B cell (primary cell): Measurements from ENCODE around the gene LAMP5. TPM values are rescaled to one million over a fixed set of nuclear protein-coding genes. Genes with fewer than 3 reads are reported as not detected.

Experiments
- ATAC-seq: fragments of 200-7000 bp; cut with Tn5 transposase; one replicate; pipeline ENCODE4 v1.10.0; 2021; ENCODE audit warnings: low read depth, mild to moderate bottlenecking, moderate number of reproducible peaks, moderate library complexity
- CTCF ChIA-PET: fragments of 350-600 bp; sonication (Branson Sonifier 250); formaldehyde crosslinking; loops from one replicate; lab custom pipeline; 2021; ENCODE audit warnings: antibody characterized with exemption, inconsistent platforms; lab: Charles Lee
- POLR2A ChIA-PET: fragments of 350-600 bp; sonication (Branson Sonifier 250); formaldehyde crosslinking; loops from one replicate; lab custom pipeline; 2021; ENCODE audit warnings: antibody characterized with exemption; lab: Charles Lee
- DNase-seq: peaks from one replicate; pipeline ENCODE4 v3.0.0; 2013
- H2AFZ ChIP-seq: 2 replicates; pipeline ENCODE4 v1.6.1; 2012; ENCODE audit warnings: mild to moderate bottlenecking, low read depth, low read length; ENCODE audit not compliant: insufficient read depth, poor library complexity, severe bottlenecking
- H3K27ac ChIP-seq, 2 donors: 1 replicate in 1 of 2; 2 replicates in 1 of 2; pipeline ENCODE4 v1.5.1; 2012 to 2013; ENCODE audit warnings: low read length in 2 of 2, mild to moderate bottlenecking in 2 of 2, moderate library complexity in 1 of 2
- H3K27me3 ChIP-seq, 4 experiments: fragments of 200-600 bp in 1 of 4; sonication (generic) in 1 of 4; replicated peaks in 1 of 4; 1 replicate in 2 of 4; 2 replicates in 2 of 4; pipeline versions ENCODE4 v1.6.1 to v1.7.0; 2013 to 2016; ENCODE audit warnings: low read length in 3 of 4, mild to moderate bottlenecking in 2 of 4, mixed read lengths in 1 of 4, moderate library complexity in 1 of 4; ENCODE audit not compliant: insufficient read depth in 4 of 4, control insufficient read depth in 3 of 4; ENCODE audit errors: control extremely low read depth in 1 of 4
- H3K36me3 ChIP-seq, 2 experiments: replicated peaks in 1 of 2; 1 replicate in 1 of 2; 2 replicates in 1 of 2; pipeline versions ENCODE4 v1.6.1 to v1.7.1; 2013; ENCODE audit warnings: low read length in 1 of 2; ENCODE audit not compliant: insufficient read depth in 2 of 2, control insufficient read depth in 1 of 2; ENCODE audit errors: control extremely low read depth in 1 of 2, extremely low read depth in 1 of 2
- H3K4me1 ChIP-seq, 2 donors: fragments of 200-600 bp in 1 of 2; sonication (generic) in 1 of 2; 1 replicate in 1 of 2; 2 replicates in 1 of 2; pipeline versions ENCODE4 v1.5.1 to v1.6.1; 2013 to 2017; ENCODE audit warnings: low read length in 2 of 2; ENCODE audit not compliant: control insufficient read depth in 2 of 2, insufficient read depth in 2 of 2
- H3K4me2 ChIP-seq: replicated peaks from 2 replicates; pipeline ENCODE3; 2012; ENCODE audit warnings: mild to moderate bottlenecking, low read depth, low read length; ENCODE audit not compliant: poor library complexity, severe bottlenecking
- H3K4me3 ChIP-seq, 5 experiments: fragments of 200-600 bp in 1 of 5; sonication (generic) in 1 of 5; 1 replicate in 3 of 5; 2 replicates in 2 of 5; pipeline versions ENCODE4 v1.5.1 to v1.7.0; 2011 to 2016; ENCODE audit warnings: low read length in 4 of 5, mild to moderate bottlenecking in 4 of 5, low read depth in 2 of 5, control low read depth in 1 of 5, moderate library complexity in 1 of 5; ENCODE audit not compliant: insufficient read depth in 1 of 5; ENCODE audit errors: control extremely low read depth in 1 of 5, extremely low read depth in 1 of 5
- H3K79me2 ChIP-seq: fragments of 200-600 bp; sonication (generic); one replicate; pipeline ENCODE4 v1.6.0; 2016; ENCODE audit warnings: low read length; ENCODE audit not compliant: control insufficient read depth, insufficient read depth
- H3K9ac ChIP-seq: fragments of 200-600 bp; sonication (generic); 2 replicates; pipeline ENCODE4 v1.6.1; 2017; ENCODE audit warnings: mild to moderate bottlenecking, low read length, moderate library complexity
- H3K9me3 ChIP-seq, 3 donors: one replicate each; pipeline versions ENCODE4 v1.6.1 to v1.7.1; 2013; ENCODE audit warnings: low read length in 2 of 3; ENCODE audit not compliant: control insufficient read depth in 2 of 3, insufficient read depth in 1 of 3; ENCODE audit errors: control extremely low read depth in 1 of 3
- H4K20me1 ChIP-seq: 2 replicates; pipeline ENCODE4 v1.6.0; 2012; ENCODE audit warnings: mild to moderate bottlenecking, low read length; ENCODE audit not compliant: insufficient read depth, control insufficient read depth, poor library complexity, severe bottlenecking
- H3K27ac Mint-ChIP-seq: one replicate; pipeline ENCODE4 v1.8.0; 2021; ENCODE audit warnings: mixed read lengths
- H3K27me3 Mint-ChIP-seq: one replicate; pipeline ENCODE4 v1.8.0; 2021; ENCODE audit warnings: mixed read lengths
- H3K4me1 Mint-ChIP-seq: one replicate; pipeline ENCODE4 v1.8.0; 2021; ENCODE audit warnings: mixed read lengths
- H3K4me3 Mint-ChIP-seq: one replicate; pipeline ENCODE4 v1.8.0; 2021; ENCODE audit warnings: mixed read lengths
- H3K9me3 Mint-ChIP-seq: one replicate; pipeline ENCODE4 v1.8.0; 2022; ENCODE audit warnings: mixed read lengths; ENCODE audit not compliant: insufficient read depth
- CTCF ChIP-seq: fragments of 200-600 bp; IDR thresholded peaks from one replicate; pipeline ENCODE4 v1.8.0; 2022; ENCODE audit warnings: antibody characterized with exemption, mild to moderate bottlenecking
- EZH2 ChIP-seq: IDR thresholded peaks from 2 replicates; pipeline ENCODE4 v1.6.1; 2012; ENCODE audit warnings: borderline replicate concordance, low read depth, mild to moderate bottlenecking, moderate library complexity, low read length; ENCODE audit not compliant: insufficient read depth, poor library complexity, severe bottlenecking
- WGBS: methylation state at CpG from one replicate; pipeline ENCODE4 v1.1.5; 2013; ENCODE audit warnings: missing lambda C conversion rate; ENCODE audit not compliant: insufficient coverage; 5-methylcytosine and 5-hydroxymethylcytosine counted together
- intact Hi-C: fragments of 100-400 bp; cut with micrococcal nuclease; formaldehyde crosslinking; loops from one replicate; pipeline ENCODE4 v1.10.0; 2022
- polyA plus RNA-seq: library from polyadenylated mRNA; depleted of rRNA; stranded (reverse); fragments of >200 nt; gene quantifications from 2 replicates; pipeline ENCODE4 v1.2.3, GENCODE V29; 2012
- total RNA-seq, 2 donors: library from RNA; stranded (reverse); fragments of 120-200 nt in 1 of 2; gene quantifications; 1 replicate in 1 of 2; 2 replicates in 1 of 2; pipeline versions ENCODE4 v1.2.3 to v1.2.4, GENCODE V29; 2013 to 2022

The LAMP5 gene
- total and polyA plus RNA-seq, 2 donors (not counting 1 experiment from before 2014, with no cell fraction given), result 0.17 to 1.3 TPM

GRCh38 chr20:9488063-9488462, 26.3 kb upstream of the LAMP5 start:
- Mint-ChIP-seq H3K4me3 (no peak overlapping the region), H3K9me3 (no peaks in the 10 kb centered on the region), H3K27me3 (peaks cover 7% of the 10 kb centered on the region), H3K27ac (no peak overlapping the region), H3K4me1 (peaks cover under 1% of the 10 kb centered on the region)
- Histone ChIP-seq H3K4me2 (no peak overlapping the region), H3K4me1 (no peaks in the 10 kb centered on the region), H3K9ac (no peak overlapping the region), H3K27ac (no peak overlapping the region), H3K9me3 (no peaks in the 10 kb centered on the region), H4K20me1 (no peaks in the 10 kb centered on the region), H3K36me3 (no peaks in the 10 kb centered on the region), H3K4me3 (no peak overlapping the region), H3K27me3 (no peaks in the 10 kb centered on the region), H3K79me2 (no peaks in the 10 kb centered on the region), H2AFZ (no peak overlapping the region)
- TF ChIP-seq CTCF (no peak), EZH2 (no peak)
- ChIA-PET CTCF (no interaction called here), POLR2A (no interaction called here)
- intact Hi-C loops, result no loop called here
- DNase-seq, result no peak
- no peak for ATAC-seq
- 0% methylated on average over 1 of the region's 2 CpGs for WGBS

GRCh38 chr20:9490161-9490560, 24.2 kb upstream of the LAMP5 start:
- H3K9me3 Mint-ChIP-seq, result no peaks in the 10 kb centered on the region
- intact Hi-C loops, result no loop called here
- ChIA-PET POLR2A (no interaction called here), CTCF (no interaction called here)
- Histone ChIP-seq H3K4me3 (no peak overlapping the region), H3K9me3 (no peaks in the 10 kb centered on the region), H4K20me1 (no peaks in the 10 kb centered on the region), H2AFZ (no peak overlapping the region), H3K4me1 (no peaks in the 10 kb centered on the region), H3K4me2 (no peak overlapping the region), H3K9ac (no peak overlapping the region), H3K36me3 (no peaks in the 10 kb centered on the region), H3K79me2 (no peaks in the 10 kb centered on the region), H3K27me3 (peaks cover 0 to 4% (median 0%) of the 10 kb centered on the region in 4 experiments), H3K27ac (no peak overlapping the region)
- H3K27ac Mint-ChIP-seq, result no peak overlapping the region
- TF ChIP-seq CTCF (no peak), EZH2 (no peak)
- WGBS, result 94% methylated on average over 3 of the region's 3 CpGs
- H3K4me1 Mint-ChIP-seq, result no peaks in the 10 kb centered on the region
- ATAC-seq (no peak), DNase-seq (no peak)
- H3K27me3 Mint-ChIP-seq, result peaks cover 11% of the 10 kb centered on the region
- no peak overlapping the region for H3K4me3 Mint-ChIP-seq
